Measurements from ENCODE around the gene TMEM87A.

The TMEM87A gene

GRCh38 chr15:42282344-42282743 is 9.1 kb upstream of the TMEM87A start:
- Histone ChIP-seq H3K4me3 (ENCODE audit: low read depth in 1 of 2, low read length in 2 of 2) (no peak overlapping the region), H3K4me1 (ENCODE audit: insufficient read depth, low read length) (no peaks in the 10 kb centered on the region), H3K36me3 (ENCODE audit: insufficient read depth, low read length) (peaks cover 6% of the 10 kb centered on the region; the same call in 1 of the 2 replicates), H3K27ac (ENCODE audit: low read length) (no peak overlapping the region), H3K4me2 (ENCODE audit: insufficient read depth, low read length) (no peak overlapping the region), H3K9ac (ENCODE audit: low read depth, low read length) (no peak overlapping the region), H3K9me3 (ENCODE audit: insufficient read depth, low read length, severe bottlenecking) (no peaks in the 10 kb centered on the region), H2AFZ (ENCODE audit: low read depth, low read length) (no peak overlapping the region), H3K79me2 (ENCODE audit: insufficient read depth, low read length) (no peaks in the 10 kb centered on the region), H4K20me1 (ENCODE audit: insufficient read depth, low read length) (no peaks in the 10 kb centered on the region), H3K27me3 (ENCODE audit: insufficient read depth, low read length, poor library complexity) (no peaks in the 10 kb centered on the region)
- no peak for DNase-seq
- TF ChIP-seq CTCF (IDR thresholded peaks at IDR 0.05; ENCODE audit: borderline replicate concordance, extremely low read depth, low read length, poor library complexity, severe bottlenecking), result no peak
- no peak for TF ChIP-seq EZH2 (IDR thresholded peaks at IDR 0.05; ENCODE audit: borderline replicate concordance, low read depth, low read length, severe bottlenecking)
- ATAC-seq (ENCODE audit: insufficient read depth, low read depth), result no peak

GRCh38 chr15:42279234-42279723 is 6.0 kb upstream of the TMEM87A start:
- Histone ChIP-seq H3K27ac (ENCODE audit: low read length) (no peak overlapping the region), H2AFZ (ENCODE audit: low read depth, low read length) (no peak overlapping the region), H3K79me2 (ENCODE audit: insufficient read depth, low read length) (peaks cover 7% of the 10 kb centered on the region), H3K4me3 (ENCODE audit: low read depth in 1 of 2, low read length in 2 of 2) (no peak overlapping the region), H4K20me1 (ENCODE audit: insufficient read depth, low read length) (no peaks in the 10 kb centered on the region), H3K9ac (ENCODE audit: low read depth, low read length) (no peak overlapping the region), H3K9me3 (ENCODE audit: insufficient read depth, low read length, severe bottlenecking) (no peaks in the 10 kb centered on the region), H3K4me1 (ENCODE audit: insufficient read depth, low read length) (peaks cover 19% of the 10 kb centered on the region), H3K4me2 (ENCODE audit: insufficient read depth, low read length) (no peak overlapping the region), H3K36me3 (ENCODE audit: insufficient read depth, low read length) (peaks cover 6% of the 10 kb centered on the region; the same call in 1 of the 2 replicates), H3K27me3 (ENCODE audit: insufficient read depth, low read length, poor library complexity) (no peaks in the 10 kb centered on the region)
- ATAC-seq (ENCODE audit: insufficient read depth, low read depth), result no peak
- no peak for DNase-seq
- TF ChIP-seq CTCF (IDR thresholded peaks at IDR 0.05; ENCODE audit: borderline replicate concordance, extremely low read depth, low read length, poor library complexity, severe bottlenecking) (no peak), EZH2 (IDR thresholded peaks at IDR 0.05; ENCODE audit: borderline replicate concordance, low read depth, low read length, severe bottlenecking) (no peak)

GRCh38 chr15:42276762-42277161 is 3.5 kb upstream of the TMEM87A start:
- H3K79me2 ChIP-seq (ENCODE audit: insufficient read depth, low read length), result peaks cover 30% of the 10 kb centered on the region
- H3K4me2 ChIP-seq (ENCODE audit: insufficient read depth, low read length), result no peak overlapping the region
- no peaks in the 10 kb centered on the region; the same call in none of the 2 replicates for H3K36me3 ChIP-seq (ENCODE audit: insufficient read depth, low read length)
- DNase-seq (no peak), ATAC-seq (ENCODE audit: insufficient read depth, low read depth) (no peak)
- TF ChIP-seq CTCF (IDR thresholded peaks at IDR 0.05; ENCODE audit: borderline replicate concordance, extremely low read depth, low read length, poor library complexity, severe bottlenecking) (no peak), EZH2 (IDR thresholded peaks at IDR 0.05; ENCODE audit: borderline replicate concordance, low read depth, low read length, severe bottlenecking) (no peak)
- no peaks in the 10 kb centered on the region for H3K9me3 ChIP-seq (ENCODE audit: insufficient read depth, low read length, severe bottlenecking)
- no peak overlapping the region for H2AFZ ChIP-seq (ENCODE audit: low read depth, low read length)
- peaks cover 30% of the 10 kb centered on the region for H3K4me1 ChIP-seq (ENCODE audit: insufficient read depth, low read length)
- no peak overlapping the region for H3K9ac ChIP-seq (ENCODE audit: low read depth, low read length)
- H4K20me1 ChIP-seq (ENCODE audit: insufficient read depth, low read length), result no peaks in the 10 kb centered on the region
- H3K27ac ChIP-seq (ENCODE audit: low read length), result no peak overlapping the region
- no peaks in the 10 kb centered on the region for H3K27me3 ChIP-seq (ENCODE audit: insufficient read depth, low read length, poor library complexity)
- H3K4me3 ChIP-seq (ENCODE audit: low read depth in 1 of 2, low read length in 2 of 2), result no peak overlapping the region

Data from DND-41 (cell line).